ENCODE data around the gene HOXD12.

Gene HOXD12

GRCh38 chr2:176081376-176081836, 18.2 kb upstream of the HOXD12 start:
- no peak for DNase-seq (ENCODE audit: low read depth in 3 of 3)

- DNase-seq (ENCODE audit: low read depth in 3 of 3) = no peak
Measured at GRCh38 chr2:176081837-176082524, 17.6 kb upstream of the HOXD12 start.

- no peak for DNase-seq (ENCODE audit: low read depth in 3 of 3)
Measured at GRCh38 chr2:176082525-176082823, 17.1 kb upstream of the HOXD12 start.

- no peak for DNase-seq (ENCODE audit: low read depth in 3 of 3)
Measured at GRCh38 chr2:176082824-176083751, 16.5 kb upstream of the HOXD12 start.

- no peak for DNase-seq (ENCODE audit: low read depth in 3 of 3)
Measured at GRCh38 chr2:176083796-176084261, 15.8 kb upstream of the HOXD12 start, which contains the start of gene EVX2. Gene EVX2, minus strand, starts transcription at chr2:176083962. Its CDS starts 186 bp downstream, at chr2:176083776.

- DNase-seq (ENCODE audit: low read depth in 3 of 3) = no peak
Measured at GRCh38 chr2:176084611-176085119, 14.9 kb upstream of the HOXD12 start.

GRCh38 chr2:176085120-176085788, 14.3 kb upstream of the HOXD12 start:
- DNase-seq (ENCODE audit: low read depth in 3 of 3) = no peak

GRCh38 chr2:176085861-176086771, 13.5 kb upstream of the HOXD12 start:
- no peak for DNase-seq (ENCODE audit: low read depth in 3 of 3)

- DNase-seq (ENCODE audit: low read depth in 3 of 3) = no peak
Measured at GRCh38 chr2:176087330-176088047, 12.1 kb upstream of the HOXD12 start.

GRCh38 chr2:176088048-176088936, 11.3 kb upstream of the HOXD12 start:
- DNase-seq (ENCODE audit: low read depth in 3 of 3) = no peak

- no peak for DNase-seq (ENCODE audit: low read depth in 3 of 3)
Measured at GRCh38 chr2:176088937-176089842, 10.4 kb upstream of the HOXD12 start.

- no peak for DNase-seq (ENCODE audit: low read depth in 3 of 3)
Measured at GRCh38 chr2:176089843-176090395, 9.7 kb upstream of the HOXD12 start.

GRCh38 chr2:176090862-176091261, 8.7 kb upstream of the HOXD12 start:
- DNase-seq (ENCODE audit: low read depth in 3 of 3) = no peak

GRCh38 chr2:176091329-176092258, 8.0 kb upstream of the HOXD12 start:
- no peak for DNase-seq (ENCODE audit: low read depth in 3 of 3)

- no peak for DNase-seq (ENCODE audit: low read depth in 3 of 3)
Measured at GRCh38 chr2:176092270-176093144, 7.1 kb upstream of the HOXD12 start, which contains the start of gene HOXD13. Gene HOXD13, plus strand, starts transcription at chr2:176092721. Its CDS starts 170 bp downstream, at chr2:176092891.

All from stimulated activated CD4-positive, alpha-beta T cell treated with anti-CD3 and anti-CD28 coated beads, TNF-alpha, amount 100 ng/mL, for 24 hours (primary cell).